ENCODE results near the gene KLK15.

KLK15 gene

DNA sequence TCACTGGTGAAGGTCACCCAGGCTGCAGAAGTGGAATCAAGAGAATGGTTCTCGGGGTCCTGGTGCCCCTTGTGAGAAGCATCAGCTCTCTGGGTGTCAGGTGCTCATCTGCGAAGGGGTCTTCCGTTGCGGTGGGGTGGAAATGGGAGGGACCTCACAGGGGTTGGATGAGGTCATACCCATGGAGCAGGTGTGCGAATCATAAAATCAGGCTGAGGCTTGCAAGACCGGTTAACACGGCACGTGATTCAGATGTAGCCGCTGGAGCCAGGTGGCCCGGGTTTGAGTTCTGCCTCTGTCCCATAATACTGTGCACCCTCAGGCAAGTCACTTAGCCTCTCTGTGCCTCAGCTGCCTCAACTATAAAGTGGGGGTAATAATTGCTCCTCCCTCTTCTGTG, 3.9 kb upstream of the KLK15 start:
- no peak overlapping the region for H3K4me3 ChIP-seq (ENCODE audit: low read depth, low read length)
- no peak for DNase-seq (ENCODE audit: low read depth)
- TF ChIP-seq, protein P1, sequence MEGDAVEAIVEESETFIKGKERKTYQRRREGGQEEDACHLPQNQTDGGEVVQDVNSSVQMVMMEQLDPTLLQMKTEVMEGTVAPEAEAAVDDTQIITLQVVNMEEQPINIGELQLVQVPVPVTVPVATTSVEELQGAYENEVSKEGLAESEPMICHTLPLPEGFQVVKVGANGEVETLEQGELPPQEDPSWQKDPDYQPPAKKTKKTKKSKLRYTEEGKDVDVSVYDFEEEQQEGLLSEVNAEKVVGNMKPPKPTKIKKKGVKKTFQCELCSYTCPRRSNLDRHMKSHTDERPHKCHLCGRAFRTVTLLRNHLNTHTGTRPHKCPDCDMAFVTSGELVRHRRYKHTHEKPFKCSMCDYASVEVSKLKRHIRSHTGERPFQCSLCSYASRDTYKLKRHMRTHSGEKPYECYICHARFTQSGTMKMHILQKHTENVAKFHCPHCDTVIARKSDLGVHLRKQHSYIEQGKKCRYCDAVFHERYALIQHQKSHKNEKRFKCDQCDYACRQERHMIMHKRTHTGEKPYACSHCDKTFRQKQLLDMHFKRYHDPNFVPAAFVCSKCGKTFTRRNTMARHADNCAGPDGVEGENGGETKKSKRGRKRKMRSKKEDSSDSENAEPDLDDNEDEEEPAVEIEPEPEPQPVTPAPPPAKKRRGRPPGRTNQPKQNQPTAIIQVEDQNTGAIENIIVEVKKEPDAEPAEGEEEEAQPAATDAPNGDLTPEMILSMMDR (conservative IDR thresholded peaks at IDR 0.05; ENCODE audit: low read depth, low read length): no peak

- no peak overlapping the region for H3K4me3 ChIP-seq (ENCODE audit: low read depth, low read length)
- DNase-seq (ENCODE audit: low read depth): no peak
- TF ChIP-seq, protein P1 (conservative IDR thresholded peaks at IDR 0.05; ENCODE audit: low read depth, low read length): no peak
Measured at GRCh38 chr19:50836543-50837195, 3.3 kb upstream of the KLK15 start.

DNA sequence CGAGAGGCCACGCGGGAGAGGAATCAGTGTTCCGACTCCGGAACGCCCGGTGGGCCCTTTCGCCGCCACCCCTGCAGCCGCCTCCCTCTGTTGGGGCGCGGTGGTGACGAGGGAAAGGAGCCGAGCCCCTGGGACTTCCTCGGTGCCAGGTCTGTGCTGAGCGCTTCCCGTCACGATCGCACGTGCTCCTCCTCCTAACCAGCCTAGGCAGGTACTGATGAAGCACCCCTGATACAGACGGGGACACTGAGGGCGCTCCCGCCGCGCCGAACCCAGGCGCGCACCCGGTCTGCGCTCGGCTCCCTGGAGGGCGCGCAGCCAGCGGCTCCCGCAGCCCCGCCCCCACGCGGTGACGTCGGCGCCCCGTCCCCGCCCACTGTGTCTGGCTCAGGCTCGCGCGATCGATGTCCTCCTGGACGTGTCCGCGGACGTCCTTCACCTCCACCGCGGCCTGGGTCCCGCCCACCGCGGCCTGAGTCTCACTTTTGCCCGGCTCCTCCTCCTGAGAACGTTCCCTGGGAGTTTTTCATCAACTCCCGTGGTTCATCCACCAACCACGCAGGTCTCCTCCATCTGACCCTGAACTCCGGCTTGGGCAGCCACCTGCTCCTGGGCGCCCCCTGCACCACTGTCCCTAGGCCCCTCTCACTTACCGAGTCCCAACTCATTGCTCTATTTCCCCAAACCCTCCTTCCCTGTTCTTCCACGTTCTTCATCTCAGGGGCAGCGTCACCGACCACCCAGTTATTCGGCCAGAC, 2.6 kb upstream of the KLK15 start:
- peak; percentile 54 for DNase-seq (ENCODE audit: low read depth)
- H3K4me3 ChIP-seq (ENCODE audit: low read depth, low read length): peak overlapping the region; percentile 65
- TF ChIP-seq, protein P1 (conservative IDR thresholded peaks at IDR 0.05; ENCODE audit: low read depth, low read length): no peak

- H3K4me3 ChIP-seq (ENCODE audit: low read depth, low read length): peak overlapping the region; percentile 65
- TF ChIP-seq, protein P1 (conservative IDR thresholded peaks at IDR 0.05; ENCODE audit: low read depth, low read length): no peak
- DNase-seq (ENCODE audit: low read depth): peak; percentile 5
Measured at GRCh38 chr19:50835103-50835784, 1.9 kb upstream of the KLK15 start.

GRCh38 chr19:50833802-50834167, 411 bp upstream of the KLK15 start:
- DNase-seq (ENCODE audit: low read depth): no peak
- TF ChIP-seq, protein P1 (conservative IDR thresholded peaks at IDR 0.05; ENCODE audit: low read depth, low read length): no peak

GRCh38 chr19:50832666-50833065, 708 bp downstream of the KLK15 start:
- DNase-seq (ENCODE audit: low read depth): no peak
- H3K4me3 ChIP-seq (ENCODE audit: low read depth, low read length): no peak overlapping the region
- TF ChIP-seq, protein P1 (conservative IDR thresholded peaks at IDR 0.05; ENCODE audit: low read depth, low read length): no peak

More at GRCh38 chr19:50833802-50834167, 411 bp upstream of the KLK15 start:
- H3K4me3 ChIP-seq (ENCODE audit: low read depth, low read length): no peak overlapping the region

Data from choroid plexus epithelial cell (primary cell).